ENCODE data around the gene AATF. TPM values are rescaled to one million over a fixed set of nuclear protein-coding genes. Genes with fewer than 3 reads are reported as not detected.

AATF gene
- total RNA-seq, 1 experiment from 2014 or later, result 54.8 TPM

- DNase-seq (ENCODE audit: extremely low read depth, low read depth), result no peak
These were observed 28.3 kb downstream of the AATF start for GRCh38 chr17:36977066-36977465.

GRCh38 chr17:36977568-36977967, 28.8 kb downstream of the AATF start:
- no peak for DNase-seq (ENCODE audit: extremely low read depth, low read depth)

- no peak for DNase-seq (ENCODE audit: extremely low read depth, low read depth)
These were observed 30.2 kb downstream of the AATF start for GRCh38 chr17:36978810-36979564.

GRCh38 chr17:36979565-36979941, 30.8 kb downstream of the AATF start:
- no peak for DNase-seq (ENCODE audit: extremely low read depth, low read depth)

- peak; percentile 23 for DNase-seq (ENCODE audit: extremely low read depth, low read depth)
These were observed 31.6 kb downstream of the AATF start for GRCh38 chr17:36980280-36980761.

GRCh38 chr17:36983618-36984017, 34.9 kb downstream of the AATF start:
- no peak for DNase-seq (ENCODE audit: extremely low read depth, low read depth)

- no peak for DNase-seq (ENCODE audit: extremely low read depth, low read depth)
These were observed 40.4 kb downstream of the AATF start for GRCh38 chr17:36989173-36989572.

- no peak for DNase-seq (ENCODE audit: extremely low read depth, low read depth)
These were observed 43.9 kb downstream of the AATF start for GRCh38 chr17:36992701-36993100.

GRCh38 chr17:36993227-36993626, 44.5 kb downstream of the AATF start:
- DNase-seq (ENCODE audit: extremely low read depth, low read depth), result no peak

GRCh38 chr17:36994438-36994837, 45.7 kb downstream of the AATF start:
- DNase-seq (ENCODE audit: extremely low read depth, low read depth), result no peak

- DNase-seq (ENCODE audit: extremely low read depth, low read depth), result no peak
These were observed 50.7 kb downstream of the AATF start for GRCh38 chr17:36999471-36999870.

GRCh38 chr17:37016780-37017179, 68.0 kb downstream of the AATF start:
- DNase-seq (ENCODE audit: extremely low read depth, low read depth), result no peak

- DNase-seq (ENCODE audit: extremely low read depth, low read depth), result no peak
These were observed 68.7 kb downstream of the AATF start for GRCh38 chr17:37017404-37017803.

- DNase-seq (ENCODE audit: extremely low read depth, low read depth), result no peak
These were observed 70.5 kb downstream of the AATF start for GRCh38 chr17:37019117-37019740.

- no peak for DNase-seq (ENCODE audit: extremely low read depth, low read depth)
These were observed 71.0 kb downstream of the AATF start for GRCh38 chr17:37019741-37020129.

- no peak for DNase-seq (ENCODE audit: extremely low read depth, low read depth)
These were observed 75.5 kb downstream of the AATF start for GRCh38 chr17:37024181-37024637.

- DNase-seq (ENCODE audit: extremely low read depth, low read depth), result no peak
These were observed 76.5 kb downstream of the AATF start for GRCh38 chr17:37025238-37025637.

GRCh38 chr17:37025847-37026530, 77.2 kb downstream of the AATF start:
- DNase-seq (ENCODE audit: extremely low read depth, low read depth), result no peak

GRCh38 chr17:37026531-37026869, 77.7 kb downstream of the AATF start:
- no peak for DNase-seq (ENCODE audit: extremely low read depth, low read depth)

GRCh38 chr17:37028040-37028439, 79.3 kb downstream of the AATF start:
- DNase-seq (ENCODE audit: extremely low read depth, low read depth), result no peak

- no peak for DNase-seq (ENCODE audit: extremely low read depth, low read depth)
These were observed 82.8 kb downstream of the AATF start for GRCh38 chr17:37031493-37032083.
